Neural cell (in vitro differentiated cells): Measurements from ENCODE around the gene ELF1. TPM values are rescaled to one million over a fixed set of nuclear protein-coding genes. Genes with fewer than 3 reads are reported as not detected.

Experiments used
- H2AFZ ChIP-seq: fragments of 200-600, 300-800 bp; sonication (generic), shearing (Covaris generic); 2 replicates; pipeline ENCODE4 v1.6.0; 2014; ENCODE audit warnings: low read depth, mild to moderate bottlenecking, antibody characterized with exemption, low read length, moderate library complexity
- H3F3A ChIP-seq: fragments of 200-600 bp; shearing (Covaris generic); 2 replicates; pipeline ENCODE4 v1.6.1; 2016; ENCODE audit warnings: mild to moderate bottlenecking, moderate library complexity, mixed read lengths, antibody characterized with exemption, low read length; ENCODE audit not compliant: insufficient read depth, poor library complexity, severe bottlenecking
- H3K27ac ChIP-seq: fragments of 200-600, 300-800 bp; sonication (generic), shearing (Covaris generic); 2 replicates; pipeline ENCODE4 v1.5.1; 2014; ENCODE audit warnings: mild to moderate bottlenecking, low read length, moderate library complexity
- H3K27me3 ChIP-seq: fragments of 300-800, 200-600 bp; sonication (generic), shearing (Covaris generic); 2 replicates; pipeline ENCODE4 v1.6.0; 2014; ENCODE audit warnings: mild to moderate bottlenecking, low read depth, low read length, moderate library complexity; ENCODE audit not compliant: insufficient read depth
- H3K36me3 ChIP-seq: fragments of 300-800, 200-600 bp; sonication (generic), shearing (Covaris generic); 2 replicates; pipeline ENCODE4 v1.5.1; 2014; ENCODE audit warnings: mild to moderate bottlenecking, antibody characterized with exemption, low read length, moderate library complexity; ENCODE audit not compliant: insufficient read depth
- H3K4me2 ChIP-seq: fragments of 300-800, 200-600 bp; sonication (generic), shearing (Covaris generic); 2 replicates; pipeline ENCODE4 v1.6.0; 2014; ENCODE audit warnings: mild to moderate bottlenecking, low read length
- H3K4me3 ChIP-seq: fragments of 300-800, 200-600 bp; sonication (generic), shearing (Covaris generic); 2 replicates; pipeline ENCODE4 v1.5.1; 2014; ENCODE audit warnings: mild to moderate bottlenecking, low read length, moderate library complexity
- H3K79me2 ChIP-seq: fragments of 200-600 bp; shearing (Covaris generic); replicated peaks from 2 replicates; pipeline ENCODE4 v1.6.0; 2014; ENCODE audit warnings: mild to moderate bottlenecking, low read length, moderate library complexity; ENCODE audit not compliant: insufficient read depth
- H3K9ac ChIP-seq: fragments of 300-800, 200-600 bp; sonication (generic), shearing (Covaris generic); 2 replicates; pipeline ENCODE4 v1.6.1; 2016; ENCODE audit warnings: mild to moderate bottlenecking, low read length, mixed read lengths
- H3K9me2 ChIP-seq: fragments of 200-600 bp; shearing (Covaris generic); 2 replicates; pipeline ENCODE4 v1.6.1; 2016; ENCODE audit warnings: mild to moderate bottlenecking, low read length, mixed read lengths; ENCODE audit not compliant: insufficient read depth
- H3K9me3 ChIP-seq: fragments of 200-600, 300-800 bp; sonication (generic), shearing (Covaris generic); 2 replicates; pipeline ENCODE4 v1.6.1; 2016; ENCODE audit warnings: mild to moderate bottlenecking, mixed run types, low read length, moderate library complexity, mixed read lengths
- H4K20me1 ChIP-seq: fragments of 200-600 bp; shearing (Covaris generic); 2 replicates; pipeline ENCODE4 v1.6.1; 2016; ENCODE audit warnings: mild to moderate bottlenecking, mixed run types; ENCODE audit not compliant: insufficient read depth
- EP300 ChIP-seq: fragments of 450-650 bp; conservative IDR thresholded peaks from 2 replicates; pipeline ENCODE4 v1.6.1; 2014; ENCODE audit warnings: antibody characterized with exemption, mild to moderate bottlenecking, moderate library complexity; ENCODE audit not compliant: poor library complexity, severe bottlenecking
- EZH2 ChIP-seq: fragments of 200-600, 300-800 bp; shearing (Covaris generic), sonication (generic); IDR thresholded peaks from 2 replicates; pipeline ENCODE4 v1.6.1; 2014; ENCODE audit warnings: antibody characterized with exemption, low read length, borderline replicate concordance, mild to moderate bottlenecking; ENCODE audit not compliant: insufficient read depth, poor library complexity, severe bottlenecking
- MXI1 ChIP-seq: fragments of 450-650 bp; conservative IDR thresholded peaks from 2 replicates; pipeline ENCODE4 v1.6.1; 2014; ENCODE audit warnings: antibody characterized with exemption, mild to moderate bottlenecking; ENCODE audit not compliant: poor library complexity, severe bottlenecking
- POLR2AphosphoS5 ChIP-seq: IDR thresholded peaks from 2 replicates; pipeline ENCODE4 v1.6.1; 2012
- RAD21 ChIP-seq: fragments of 450-650 bp; conservative IDR thresholded peaks from 2 replicates; pipeline ENCODE4 v1.6.1; 2014; ENCODE audit warnings: antibody characterized with exemption, mild to moderate bottlenecking, moderate library complexity
- REST ChIP-seq: IDR thresholded peaks from 2 replicates; pipeline ENCODE4 v1.6.1; 2012; ENCODE audit warnings: borderline replicate concordance
- SMC3 ChIP-seq: fragments of 450-650 bp; conservative IDR thresholded peaks from 2 replicates; pipeline ENCODE4 v1.6.1; 2014; ENCODE audit warnings: antibody characterized with exemption, mild to moderate bottlenecking, moderate library complexity; ENCODE audit not compliant: poor library complexity
- TAF1 ChIP-seq: IDR thresholded peaks from 2 replicates; pipeline ENCODE4 v1.6.1; 2012; ENCODE audit warnings: low read depth
- polyA plus RNA-seq: library from polyadenylated mRNA; depleted of rRNA; stranded (reverse); fragments of >200 nt; gene quantifications from 2 replicates; pipeline ENCODE4 v1.2.3, GENCODE V29; 2014
- TF ChIP-seq, protein P1 (sequence below): fragments of 450-650 bp; IDR thresholded peaks from 2 replicates; pipeline ENCODE4 v1.5.1; 2014; ENCODE audit warnings: antibody characterized with exemption, mild to moderate bottlenecking, moderate library complexity; ENCODE audit not compliant: poor library complexity, severe bottlenecking

The ELF1 gene
- polyA plus RNA-seq, 1 donor from 2014 or later, result 2.0 TPM

DNA sequence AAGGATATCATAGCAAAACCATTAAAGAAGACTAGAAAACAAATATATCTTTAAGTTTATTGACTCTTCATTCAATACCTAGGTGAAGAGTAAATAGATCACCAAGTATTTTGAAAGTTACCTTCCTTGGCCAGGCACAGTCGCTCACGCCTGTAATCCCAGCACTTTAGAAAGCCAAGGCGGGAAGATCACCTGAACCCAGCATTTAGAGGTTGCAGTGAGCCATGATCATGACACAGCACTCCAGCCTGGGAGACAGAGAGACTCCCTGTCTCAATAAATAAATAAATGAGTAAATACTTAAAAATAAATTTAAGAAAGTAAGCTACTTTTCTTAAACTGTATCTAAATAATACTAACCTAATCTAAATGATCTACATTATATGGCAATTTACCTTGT is 33.3 kb upstream of the ELF1 start:
- Histone ChIP-seq H3K4me2 (no peak overlapping the region), H3K9me2 (no peaks in the 10 kb centered on the region), H3K27ac (no peak overlapping the region), H2AFZ (no peak overlapping the region), H3K9me3 (no peaks in the 10 kb centered on the region), H3K27me3 (no peaks in the 10 kb centered on the region), H3K4me3 (no peak overlapping the region), H3K79me2 (no peaks in the 10 kb centered on the region), H4K20me1 (no peaks in the 10 kb centered on the region), H3F3A (no peaks in the 10 kb centered on the region), H3K9ac (no peak overlapping the region), H3K36me3 (no peaks in the 10 kb centered on the region)
- no peak for TF ChIP-seq EP300
- TF ChIP-seq MXI1, result no peak
- no peak for TF ChIP-seq POLR2AphosphoS5
- no peak for TF ChIP-seq TAF1
- no peak for TF ChIP-seq RAD21
- TF ChIP-seq EZH2, result no peak
- TF ChIP-seq, protein P1, sequence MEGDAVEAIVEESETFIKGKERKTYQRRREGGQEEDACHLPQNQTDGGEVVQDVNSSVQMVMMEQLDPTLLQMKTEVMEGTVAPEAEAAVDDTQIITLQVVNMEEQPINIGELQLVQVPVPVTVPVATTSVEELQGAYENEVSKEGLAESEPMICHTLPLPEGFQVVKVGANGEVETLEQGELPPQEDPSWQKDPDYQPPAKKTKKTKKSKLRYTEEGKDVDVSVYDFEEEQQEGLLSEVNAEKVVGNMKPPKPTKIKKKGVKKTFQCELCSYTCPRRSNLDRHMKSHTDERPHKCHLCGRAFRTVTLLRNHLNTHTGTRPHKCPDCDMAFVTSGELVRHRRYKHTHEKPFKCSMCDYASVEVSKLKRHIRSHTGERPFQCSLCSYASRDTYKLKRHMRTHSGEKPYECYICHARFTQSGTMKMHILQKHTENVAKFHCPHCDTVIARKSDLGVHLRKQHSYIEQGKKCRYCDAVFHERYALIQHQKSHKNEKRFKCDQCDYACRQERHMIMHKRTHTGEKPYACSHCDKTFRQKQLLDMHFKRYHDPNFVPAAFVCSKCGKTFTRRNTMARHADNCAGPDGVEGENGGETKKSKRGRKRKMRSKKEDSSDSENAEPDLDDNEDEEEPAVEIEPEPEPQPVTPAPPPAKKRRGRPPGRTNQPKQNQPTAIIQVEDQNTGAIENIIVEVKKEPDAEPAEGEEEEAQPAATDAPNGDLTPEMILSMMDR, result no peak

- no peaks in the 10 kb centered on the region for H3K79me2 ChIP-seq
Measured at GRCh38 chr13:41049480-41050440, 30.6 kb upstream of the ELF1 start.

More at GRCh38 chr13:41049480-41050440, 30.6 kb upstream of the ELF1 start:
- H3K27ac ChIP-seq, result no peak overlapping the region
- no peaks in the 10 kb centered on the region for H3K36me3 ChIP-seq
- H3K4me2 ChIP-seq, result no peak overlapping the region
- no peaks in the 10 kb centered on the region for H4K20me1 ChIP-seq
- TF ChIP-seq TAF1 (no peak), POLR2AphosphoS5 (no peak), EP300 (no peak), SMC3 (no peak), RAD21 (no peak), EZH2 (no peak), MXI1 (no peak), REST (no peak)
- TF ChIP-seq, protein P1, result no peak
- no peaks in the 10 kb centered on the region for H3F3A ChIP-seq
- no peaks in the 10 kb centered on the region for H3K27me3 ChIP-seq
- no peak overlapping the region for H2AFZ ChIP-seq
- no peaks in the 10 kb centered on the region for H3K9me2 ChIP-seq
- no peak overlapping the region for H3K9ac ChIP-seq
- no peak overlapping the region for H3K4me3 ChIP-seq
- H3K9me3 ChIP-seq, result no peaks in the 10 kb centered on the region
